Spleen (tissue), 11 donors: ENCODE measurements around the gene ACTN2. TPM values are rescaled to one million over a fixed set of nuclear protein-coding genes. Genes with fewer than 3 reads are reported as not detected.
A peak's percentile ranks its signal among the peaks of the same experiment; 100 is the strongest.

Source experiments
- DNase-seq: peaks from one replicate; pipeline ENCODE4 v3.0.0-alpha.2; 2020
- H3K27ac ChIP-seq, 8 donors: fragments of 200-600 bp; sonication (generic) in 7 of 8; 1 replicate in 4 of 8; 2 replicates in 4 of 8; pipeline versions ENCODE4 v1.5.0 to v1.8.0; 2016 to 2021; ENCODE audit warnings: inconsistent platforms in 4 of 8, mild to moderate bottlenecking in 4 of 8, moderate library complexity in 1 of 8
- H3K27me3 ChIP-seq, 7 donors: fragments of 200-600 bp; sonication (generic) in 6 of 7; replicated peaks in 1 of 7; 1 replicate in 4 of 7; 2 replicates in 3 of 7; pipeline versions ENCODE4 v1.5.0 to v1.8.0; 2016 to 2021; ENCODE audit warnings: inconsistent platforms in 3 of 7, mild to moderate bottlenecking in 1 of 7
- H3K36me3 ChIP-seq, 6 donors: fragments of 200-600 bp; sonication (generic) in 5 of 6; 1 replicate in 4 of 6; 2 replicates in 2 of 6; pipeline versions ENCODE4 v1.5.0 to v1.8.0; 2016 to 2021; ENCODE audit warnings: inconsistent platforms in 2 of 6
- H3K4me1 ChIP-seq, 6 donors: fragments of 200-600 bp; sonication (generic) in 5 of 6; 1 replicate in 3 of 6; 2 replicates in 3 of 6; pipeline versions ENCODE4 v1.5.0 to v1.8.0; 2016 to 2021; ENCODE audit warnings: inconsistent platforms in 3 of 6
- H3K4me3 ChIP-seq, 8 donors: fragments of 200-600 bp; sonication (generic) in 7 of 8; 1 replicate in 4 of 8; 2 replicates in 4 of 8; pipeline versions ENCODE4 v1.5.0 to v1.8.0; 2016 to 2021; ENCODE audit warnings: inconsistent platforms in 4 of 8, mild to moderate bottlenecking in 4 of 8, moderate library complexity in 2 of 8
- H3K9me3 ChIP-seq, 8 donors: fragments of 200-600 bp; sonication (generic) in 7 of 8; 1 replicate in 4 of 8; 2 replicates in 4 of 8; pipeline versions ENCODE4 v1.5.0 to v1.8.0; 2016 to 2021; ENCODE audit warnings: inconsistent platforms in 4 of 8
- CTCF ChIP-seq, 11 experiments: fragments of 200-600 bp in 7 of 11; fragments of 450-650 bp in 4 of 11; sonication (generic) in 4 of 11; IDR thresholded peaks in 8 of 11; conservative IDR thresholded peaks in 3 of 11; 1 replicate in 7 of 11; 2 replicates in 4 of 11; pipeline versions ENCODE4 v1.4.0 to v1.8.0; 2016 to 2021; ENCODE audit warnings: antibody characterized with exemption in 11 of 11, inconsistent platforms in 4 of 11, mild to moderate bottlenecking in 1 of 11
- POLR2A ChIP-seq, 3 donors: fragments of 450-650 bp; IDR thresholded peaks; one replicate each; pipeline ENCODE4 v1.5.1; 2017; ENCODE audit warnings: antibody characterized with exemption in 3 of 3, mild to moderate bottlenecking in 1 of 3
- POLR2AphosphoS5 ChIP-seq, 3 donors: sonication (generic); formaldehyde crosslinking; IDR thresholded peaks; one replicate each; pipeline ENCODE4 v1.5.1; 2017; ENCODE audit warnings: antibody characterized with exemption in 3 of 3
- WGBS, 5 donors: extraction: QIAGEN DNeasy Blood & Tissue Kit in 3 of 5; methylation state at CpG; one replicate each; pipeline versions ENCODE4 v1.1.5 to v1.1.7; 2013 to 2018; 5-methylcytosine and 5-hydroxymethylcytosine counted together
- intact Hi-C: fragments of 100-400 bp; cut with DNase I; formaldehyde crosslinking; loops from one replicate; pipeline ENCODE4 v1.15.0; 2023; ENCODE audit warnings: low total_unique reads
- polyA plus RNA-seq, 3 donors: library from polyadenylated mRNA; stranded (reverse); fragments of 200-250 nt; gene quantifications; one replicate each; pipeline ENCODE4 v1.2.1, GENCODE V29; 2013
- total RNA-seq, 7 donors: library from RNA; depleted of rRNA in 3 of 7; stranded (reverse); fragments of >200 nt in 3 of 7; fragmentation: NEBNext Ultra II Directional in 4 of 7; extraction: Animal tissue kit (Norgen Biotek cat#: 25700) in 4 of 7; gene quantifications; one replicate each; pipeline versions ENCODE4 v1.1.0 to v1.2.1, GENCODE V29; 2016 to 2021
- donor health status: healthy with polysubstance abuse.
- donor health status: DM: no; HTN: no; CAD: no; lungs with moderate emphysema.
- donor health status: DM: no; HTN: no; CAD: no.
- donor health status: Bipolar disorder and iron deficiency.
- donor health status: healthy.
- donor health status: DM: no; HTN: no; CAD: no.
- donor health status: DM: yes; HTN: yes; CAD: no.

Gene ACTN2
- total and polyA plus RNA-seq, 10 donors, result 0.19 to 1.5 (median 0.64) TPM; not detected in 4

GRCh38 chr1:236753964-236754363 is 67.7 kb downstream of the ACTN2 start:
- Histone ChIP-seq H3K27ac (no peak overlapping the region), H3K27me3 (peaks cover 0 to 15% (median 0%) of the 10 kb centered on the region in 7 donors), H3K4me1 (peaks cover 0 to under 1% (median 0%) of the 10 kb centered on the region in 6 donors), H3K36me3 (no peaks in the 10 kb centered on the region), H3K4me3 (no peak overlapping the region), H3K9me3 (no peaks in the 10 kb centered on the region)
- intact Hi-C loops, result loop anchor here (10.0 kb wide), 1 partner anchor 111 kb away; no protein-coding TSS in a partner anchor
- 82 to 93% (median 91%) methylated on average over 11 to 14 of the region's 14 CpGs for WGBS, 5 donors
- DNase-seq, result no peak
- no peak for TF ChIP-seq POLR2A (IDR thresholded peaks at IDR 0.05)
- TF ChIP-seq CTCF (IDR thresholded peaks at IDR 0.05 in 8 of 11, conservative IDR thresholded peaks at IDR 0.05 in 3 of 11), result no peak
- TF ChIP-seq POLR2AphosphoS5 (IDR thresholded peaks at IDR 0.05), result no peak

- intact Hi-C loops, result loop anchor here (10.0 kb wide), 1 partner anchor 110 kb away; no protein-coding TSS in a partner anchor
- DNase-seq, result no peak
These were observed 68.4 kb downstream of the ACTN2 start for GRCh38 chr1:236754525-236755210.

GRCh38 chr1:236757640-236758039 is 71.3 kb downstream of the ACTN2 start:
- no peak for DNase-seq
- Histone ChIP-seq H3K36me3 (no peaks in the 10 kb centered on the region), H3K27ac (no peak overlapping the region), H3K27me3 (no peaks in the 10 kb centered on the region), H3K9me3 (no peaks in the 10 kb centered on the region), H3K4me3 (no peak overlapping the region), H3K4me1 (peaks cover 0 to 5% (median 0%) of the 10 kb centered on the region in 6 donors)
- TF ChIP-seq CTCF (IDR thresholded peaks at IDR 0.05 in 8 of 11, conservative IDR thresholded peaks at IDR 0.05 in 3 of 11) (no peak), POLR2AphosphoS5 (IDR thresholded peaks at IDR 0.05) (no peak), POLR2A (IDR thresholded peaks at IDR 0.05) (no peak)
- 85 to 96% (median 90%) methylated on average over 2 of the region's 2 CpGs for WGBS, 5 donors
- intact Hi-C loops, result loop anchor here (10.0 kb wide), 1 partner anchor 107 kb away; no protein-coding TSS in a partner anchor

More at GRCh38 chr1:236754525-236755210, 68.4 kb downstream of the ACTN2 start:
- H3K4me1 ChIP-seq, result peaks cover 0 to 5% (median 0%) of the 10 kb centered on the region in 6 donors
- H3K36me3 ChIP-seq, result no peaks in the 10 kb centered on the region
- H3K9me3 ChIP-seq, result no peaks in the 10 kb centered on the region
- H3K27ac ChIP-seq, result no peak overlapping the region
- TF ChIP-seq CTCF (IDR thresholded peaks at IDR 0.05 in 8 of 11, conservative IDR thresholded peaks at IDR 0.05 in 3 of 11) (no peak), POLR2AphosphoS5 (IDR thresholded peaks at IDR 0.05) (no peak), POLR2A (IDR thresholded peaks at IDR 0.05) (no peak)
- no peak overlapping the region for H3K4me3 ChIP-seq
- H3K27me3 ChIP-seq, result peaks cover 0 to 15% (median 0%) of the 10 kb centered on the region in 7 donors
- WGBS, 5 donors, result 83 to 88% (median 84%) methylated on average over 18 of the region's 18 CpGs

GRCh38 chr1:236759252-236759859 is 73.1 kb downstream of the ACTN2 start:
- 42 to 58% (median 48%) methylated on average over 3 of the region's 3 CpGs for WGBS, 5 donors
- H3K4me3 ChIP-seq, result no peak overlapping the region
- H3K4me1 ChIP-seq, result peaks cover 0 to 5% (median 0%) of the 10 kb centered on the region in 6 donors
- H3K27me3 ChIP-seq, result no peaks in the 10 kb centered on the region
- intact Hi-C loops, result loop anchor here (10.0 kb wide), 1 partner anchor 105 kb away; no protein-coding TSS in a partner anchor
- H3K27ac ChIP-seq, result no peak overlapping the region
- H3K36me3 ChIP-seq, result no peaks in the 10 kb centered on the region
- DNase-seq, result no peak
- TF ChIP-seq POLR2A (IDR thresholded peaks at IDR 0.05) (no peak), POLR2AphosphoS5 (IDR thresholded peaks at IDR 0.05) (no peak), CTCF (IDR thresholded peaks at IDR 0.05 in 8 of 11, conservative IDR thresholded peaks at IDR 0.05 in 3 of 11) (peak in 10 of 11 experiments; percentile 9 to 63 (median 52))
- H3K9me3 ChIP-seq, result no peaks in the 10 kb centered on the region
